ENCODE measurements around the gene RD3L. TPM values are rescaled to one million over a fixed set of nuclear protein-coding genes. Genes with fewer than 3 reads are reported as not detected.

RD3L gene
- total and polyA plus RNA-seq, 2 of the 13 experiments (the other 11 are each of a cell fraction or from before 2014, with no cell fraction given) = not detected

- TF ChIP-seq NFATC3 (CRISPR knock-in tag; IDR thresholded peaks at IDR 0.05) = no peak
- peak; percentile 56; the same call in 1 of the 2 replicates for TF ChIP-seq POGZ (CRISPR knock-in tag; IDR thresholded peaks at IDR 0.05)
- TF ChIP-seq, protein P1, sequence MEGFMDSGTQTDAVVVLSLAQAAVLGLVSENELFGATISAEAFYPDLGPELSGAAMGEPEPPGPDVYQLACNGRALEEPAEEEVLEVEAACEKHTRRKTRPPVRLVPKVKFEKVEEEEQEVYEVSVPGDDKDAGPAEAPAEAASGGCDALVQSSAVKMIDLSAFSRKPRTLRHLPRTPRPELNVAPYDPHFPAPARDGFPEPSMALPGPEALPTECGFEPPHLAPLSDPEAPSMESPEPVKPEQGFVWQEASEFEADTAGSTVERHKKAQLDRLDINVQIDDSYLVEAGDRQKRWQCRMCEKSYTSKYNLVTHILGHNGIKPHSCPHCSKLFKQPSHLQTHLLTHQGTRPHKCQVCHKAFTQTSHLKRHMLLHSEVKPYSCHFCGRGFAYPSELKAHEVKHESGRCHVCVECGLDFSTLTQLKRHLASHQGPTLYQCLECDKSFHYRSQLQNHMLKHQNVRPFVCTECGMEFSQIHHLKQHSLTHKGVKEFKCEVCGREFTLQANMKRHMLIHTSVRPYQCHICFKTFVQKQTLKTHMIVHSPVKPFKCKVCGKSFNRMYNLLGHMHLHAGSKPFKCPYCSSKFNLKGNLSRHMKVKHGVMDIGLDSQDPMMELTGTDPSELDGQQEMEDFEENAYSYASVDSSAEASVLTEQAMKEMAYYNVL (CRISPR knock-in tag; IDR thresholded peaks at IDR 0.05; ENCODE audit: borderline replicate concordance) = peak; percentile 56
- TF ChIP-seq ZMYM3 (CRISPR knock-in tag; IDR thresholded peaks at IDR 0.05) = peak; percentile 46
- TF ChIP-seq, protein P2, sequence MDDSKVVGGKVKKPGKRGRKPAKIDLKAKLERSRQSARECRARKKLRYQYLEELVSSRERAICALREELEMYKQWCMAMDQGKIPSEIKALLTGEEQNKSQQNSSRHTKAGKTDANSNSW (CRISPR knock-in tag; IDR thresholded peaks at IDR 0.05; ENCODE audit: borderline replicate concordance) = no peak
- TF ChIP-seq, protein P3, sequence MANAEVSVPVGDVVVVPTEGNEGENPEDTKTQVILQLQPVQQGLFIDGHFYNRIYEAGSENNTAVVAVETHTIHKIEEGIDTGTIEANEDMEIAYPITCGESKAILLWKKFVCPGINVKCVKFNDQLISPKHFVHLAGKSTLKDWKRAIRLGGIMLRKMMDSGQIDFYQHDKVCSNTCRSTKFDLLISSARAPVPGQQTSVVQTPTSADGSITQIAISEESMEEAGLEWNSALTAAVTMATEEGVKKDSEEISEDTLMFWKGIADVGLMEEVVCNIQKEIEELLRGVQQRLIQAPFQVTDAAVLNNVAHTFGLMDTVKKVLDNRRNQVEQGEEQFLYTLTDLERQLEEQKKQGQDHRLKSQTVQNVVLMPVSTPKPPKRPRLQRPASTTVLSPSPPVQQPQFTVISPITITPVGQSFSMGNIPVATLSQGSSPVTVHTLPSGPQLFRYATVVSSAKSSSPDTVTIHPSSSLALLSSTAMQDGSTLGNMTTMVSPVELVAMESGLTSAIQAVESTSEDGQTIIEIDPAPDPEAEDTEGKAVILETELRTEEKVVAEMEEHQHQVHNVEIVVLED (CRISPR knock-in tag; IDR thresholded peaks at IDR 0.05; ENCODE audit: borderline replicate concordance) = no peak
- no peak for TF ChIP-seq GPBP1L1 (CRISPR knock-in tag; IDR thresholded peaks at IDR 0.05)
- TF ChIP-seq FOXC1 (CRISPR knock-in tag; IDR thresholded peaks at IDR 0.05; ENCODE audit: borderline replicate concordance) = no peak
- no peak for TF ChIP-seq ZNF761 (CRISPR knock-in tag; conservative IDR thresholded peaks at IDR 0.05)
- TF ChIP-seq TCF7 (IDR thresholded peaks at IDR 0.05; ENCODE audit: low read depth) = no peak
- no peak for TF ChIP-seq TCF12 (IDR thresholded peaks at IDR 0.05)
- no peak; the same call in 1 of the 2 replicates for TF ChIP-seq TCF12 (CRISPR knock-in tag; IDR thresholded peaks at IDR 0.05)
- no peak for TF ChIP-seq MATR3 (CRISPR knock-in tag; IDR thresholded peaks at IDR 0.05)
- TF ChIP-seq EEA1 (CRISPR knock-in tag; IDR thresholded peaks at IDR 0.05; ENCODE audit: borderline replicate concordance) = 0 out of 2 replicates have a peak, but pooled peaks have one; percentile 12
- TF ChIP-seq ZNF782 (CRISPR knock-in tag; IDR thresholded peaks at IDR 0.05; ENCODE audit: borderline replicate concordance) = no peak
- no peak for TF ChIP-seq ZNF282 (IDR thresholded peaks at IDR 0.05; ENCODE audit: partially characterized antibody)
- peak; percentile 17 for TF ChIP-seq HNRNPLL (IDR thresholded peaks at IDR 0.05; ENCODE audit: low read depth, low read length, poor library complexity, severe bottlenecking)
- TF ChIP-seq ZNF432 (CRISPR knock-in tag; IDR thresholded peaks at IDR 0.05; ENCODE audit: borderline replicate concordance) = no peak
- TF ChIP-seq ZMYM2 (CRISPR knock-in tag; IDR thresholded peaks at IDR 0.05) = no peak
- no peak for TF ChIP-seq ZNF317 (CRISPR knock-in tag; IDR thresholded peaks at IDR 0.05)
- no peak for TF ChIP-seq ATM (IDR thresholded peaks at IDR 0.05; ENCODE audit: borderline replicate concordance)
- TF ChIP-seq ZNF569 (CRISPR knock-in tag; IDR thresholded peaks at IDR 0.05; ENCODE audit: borderline replicate concordance) = no peak
Observed at GRCh38 chr14:103890821-103891666, 51.3 kb downstream of the RD3L start (continued).
